Measurements from ENCODE around the gene MAOB. TPM values are rescaled to one million over a fixed set of nuclear protein-coding genes. Genes with fewer than 3 reads are reported as not detected.

MAOB gene
- total and polyA plus RNA-seq, 7 donors: 5.2 to 65.4 (median 23.2) TPM

GRCh38 chrX:43885617-43886016, 3.4 kb upstream of the MAOB start:
- 91 to 93% methylated on average over 5 of the region's 5 CpGs for WGBS, 2 donors

GRCh38 chrX:43881410-43882293, 598 bp downstream of the MAOB start:
- Histone ChIP-seq H3K9me3 (no peaks in the 10 kb centered on the region), H3K27ac (peak overlapping the region; percentile 66 to 78 (median 74)), H3K4me1 (peaks cover 0 to 5% (median 0%) of the 10 kb centered on the region in 4 donors), H3K27me3 (peaks cover 0 to 3% (median 0%) of the 10 kb centered on the region in 3 donors), H3K4me3 (peak overlapping the region; percentile 39 to 57 (median 54)), H3K36me3 (no peaks in the 10 kb centered on the region)
- WGBS, 2 donors: 17 to 34% methylated on average over 34 of the region's 34 CpGs
- intact Hi-C loops (cut with DNase I): no loop called here
- DNase-seq: peak; percentile 74
- TF ChIP-seq CTCF (IDR thresholded peaks at IDR 0.05) (no peak), POLR2AphosphoS5 (IDR thresholded peaks at IDR 0.05) (no peak), POLR2A (IDR thresholded peaks at IDR 0.05) (no peak), EP300 (IDR thresholded peaks at IDR 0.05) (no peak)

More at GRCh38 chrX:43885617-43886016, 3.4 kb upstream of the MAOB start:
- H3K4me1 ChIP-seq: peaks cover 0 to 5% (median 0%) of the 10 kb centered on the region in 4 donors
- H3K27me3 ChIP-seq: peaks cover 0 to 3% (median 0%) of the 10 kb centered on the region in 3 donors
- H3K36me3 ChIP-seq: no peaks in the 10 kb centered on the region
- H3K27ac ChIP-seq: no peak overlapping the region
- no peaks in the 10 kb centered on the region for H3K9me3 ChIP-seq
- no peak for TF ChIP-seq EP300 (IDR thresholded peaks at IDR 0.05)
- TF ChIP-seq POLR2AphosphoS5 (IDR thresholded peaks at IDR 0.05): no peak
- TF ChIP-seq POLR2A (IDR thresholded peaks at IDR 0.05): no peak
- TF ChIP-seq CTCF (IDR thresholded peaks at IDR 0.05): no peak
- DNase-seq: no peak
- no peak overlapping the region for H3K4me3 ChIP-seq
- intact Hi-C loops (cut with DNase I): loop anchor here (5.0 kb wide), 1 partner anchor 48 kb away; no protein-coding TSS in a partner anchor

GRCh38 chrX:43880425-43880824, 1.8 kb downstream of the MAOB start:
- no peak for DNase-seq
- WGBS, 2 donors: 86 to 90% methylated on average over 2 of the region's 2 CpGs
- H3K27me3 ChIP-seq: peaks cover 0 to 3% (median 0%) of the 10 kb centered on the region in 3 donors
- H3K4me3 ChIP-seq: no peak overlapping the region
- intact Hi-C loops (cut with DNase I): no loop called here
- H3K36me3 ChIP-seq: no peaks in the 10 kb centered on the region
- H3K4me1 ChIP-seq: peaks cover 0 to 5% (median 0%) of the 10 kb centered on the region in 4 donors
- H3K27ac ChIP-seq: peak overlapping the region in 1 of 4 donors; percentile 78
- TF ChIP-seq POLR2A (IDR thresholded peaks at IDR 0.05) (no peak), EP300 (IDR thresholded peaks at IDR 0.05) (no peak), POLR2AphosphoS5 (IDR thresholded peaks at IDR 0.05) (no peak), CTCF (IDR thresholded peaks at IDR 0.05) (no peak)
- no peaks in the 10 kb centered on the region for H3K9me3 ChIP-seq

GRCh38 chrX:43878906-43879526, 3.2 kb downstream of the MAOB start:
- Histone ChIP-seq H3K4me1 (peaks cover 0 to 5% (median 0%) of the 10 kb centered on the region in 4 donors), H3K36me3 (no peaks in the 10 kb centered on the region), H3K27me3 (peaks cover 0 to 3% (median 0%) of the 10 kb centered on the region in 3 donors), H3K27ac (peak overlapping the region in 1 of 4 donors; percentile 14), H3K4me3 (no peak overlapping the region), H3K9me3 (no peaks in the 10 kb centered on the region)
- intact Hi-C loops (cut with DNase I): no loop called here
- DNase-seq: no peak
- TF ChIP-seq POLR2AphosphoS5 (IDR thresholded peaks at IDR 0.05): peak in 1 of 4 donors; percentile 16
- no peak for TF ChIP-seq EP300 (IDR thresholded peaks at IDR 0.05)
- WGBS, 2 donors: 64 to 73% methylated on average over 6 of the region's 6 CpGs

- TF ChIP-seq CTCF (IDR thresholded peaks at IDR 0.05): no peak
- TF ChIP-seq POLR2A (IDR thresholded peaks at IDR 0.05): no peak
- TF ChIP-seq EP300 (IDR thresholded peaks at IDR 0.05): no peak
- no peak for TF ChIP-seq POLR2AphosphoS5 (IDR thresholded peaks at IDR 0.05)
- peaks cover 0 to 5% (median 0%) of the 10 kb centered on the region in 4 donors for H3K4me1 ChIP-seq
- WGBS, 2 donors: 46 to 87% methylated on average over 3 of the region's 3 CpGs
- no peaks in the 10 kb centered on the region for H3K9me3 ChIP-seq
- no peak for DNase-seq
- no peak overlapping the region for H3K4me3 ChIP-seq
- no peaks in the 10 kb centered on the region for H3K27me3 ChIP-seq
- H3K27ac ChIP-seq: no peak overlapping the region
- intact Hi-C loops (cut with DNase I): no loop called here
- H3K36me3 ChIP-seq: no peaks in the 10 kb centered on the region
These were observed 5.6 kb downstream of the MAOB start for GRCh38 chrX:43876680-43877079.
